CD14-positive monocyte (primary cell): ENCODE data around the gene ADA. TPM values are rescaled to one million over a fixed set of nuclear protein-coding genes. Genes with fewer than 3 reads are reported as not detected.

Source experiments
- DNase-seq, 3 donors: peaks; one replicate each; pipeline ENCODE4 v3.0.0-alpha.2; 2011 to 2022
- H2AFZ ChIP-seq: 2 replicates; pipeline ENCODE4 v1.6.0; 2012; ENCODE audit warnings: mild to moderate bottlenecking, low read depth, low read length, inconsistent platforms; ENCODE audit not compliant: insufficient read depth, poor library complexity, severe bottlenecking
- H3K27ac ChIP-seq, 2 donors: 1 replicate in 1 of 2; 2 replicates in 1 of 2; pipeline ENCODE4 v1.5.1; 2012 to 2013; ENCODE audit warnings: low read length in 2 of 2, control low read depth in 1 of 2, inconsistent platforms in 1 of 2, low read depth in 1 of 2, mild to moderate bottlenecking in 1 of 2
- H3K27me3 ChIP-seq, 2 donors: one replicate each; pipeline versions ENCODE4 v1.6.0 to v1.6.1; 2011 to 2013; ENCODE audit warnings: low read length in 2 of 2; ENCODE audit not compliant: control insufficient read depth in 2 of 2, insufficient read depth in 2 of 2
- H3K36me3 ChIP-seq, 2 donors: replicated peaks in 1 of 2; 1 replicate in 1 of 2; 2 replicates in 1 of 2; pipeline versions ENCODE4 v1.5.1 to v1.6.1; 2012 to 2013; ENCODE audit warnings: low read length in 2 of 2, control low read depth in 1 of 2, inconsistent platforms in 1 of 2, mild to moderate bottlenecking in 1 of 2; ENCODE audit not compliant: insufficient read depth in 2 of 2, control insufficient read depth in 1 of 2
- H3K4me1 ChIP-seq, 2 donors: 1 replicate in 1 of 2; 2 replicates in 1 of 2; pipeline versions ENCODE4 v1.5.1 to v1.6.1; 2012 to 2013; ENCODE audit warnings: low read length in 2 of 2, control low read depth in 1 of 2, inconsistent platforms in 1 of 2, mild to moderate bottlenecking in 1 of 2, moderate library complexity in 1 of 2; ENCODE audit not compliant: insufficient read depth in 2 of 2, control insufficient read depth in 1 of 2
- H3K4me2 ChIP-seq: replicated peaks from 2 replicates; pipeline ENCODE3; 2012; ENCODE audit warnings: low read length, moderate library complexity, mild to moderate bottlenecking; ENCODE audit not compliant: poor library complexity, severe bottlenecking; ENCODE audit errors: extremely low read depth
- H3K4me3 ChIP-seq, 3 experiments: fragments of 200-600 bp in 1 of 3; sonication (generic) in 1 of 3; replicated peaks in 1 of 3; 1 replicate in 2 of 3; 2 replicates in 1 of 3; pipeline ENCODE4 v1.5.1; 2011 to 2013; ENCODE audit warnings: low read length in 3 of 3, mild to moderate bottlenecking in 3 of 3, control low read depth in 2 of 3, low read depth in 2 of 3, inconsistent platforms in 1 of 3, moderate library complexity in 1 of 3
- H3K79me2 ChIP-seq: 2 replicates; pipeline ENCODE4 v1.6.0; 2012; ENCODE audit warnings: mild to moderate bottlenecking, control low read depth, inconsistent platforms, low read length, moderate library complexity; ENCODE audit not compliant: insufficient read depth
- H3K9ac ChIP-seq: 2 replicates; pipeline ENCODE4 v1.6.0; 2017; ENCODE audit warnings: low read length, mild to moderate bottlenecking; ENCODE audit not compliant: insufficient read depth, poor library complexity, severe bottlenecking
- H3K9me3 ChIP-seq, 2 donors: replicated peaks in 1 of 2; 1 replicate in 1 of 2; 2 replicates in 1 of 2; pipeline versions ENCODE4 v1.5.1 to v1.6.1; 2012 to 2013; ENCODE audit warnings: low read length in 2 of 2, control low read depth in 1 of 2; ENCODE audit not compliant: control insufficient read depth in 1 of 2, insufficient read depth in 1 of 2
- H4K20me1 ChIP-seq: 2 replicates; pipeline ENCODE4 v1.6.0; 2012; ENCODE audit warnings: mild to moderate bottlenecking, low read length, control low read depth, moderate library complexity; ENCODE audit not compliant: insufficient read depth
- H3K27ac Mint-ChIP-seq, 7 donors: one replicate each; pipeline ENCODE4 v1.8.0; 2020; ENCODE audit warnings: mild to moderate bottlenecking in 7 of 7, mixed read lengths in 7 of 7, moderate library complexity in 6 of 7, inconsistent platforms in 2 of 7
- H3K27me3 Mint-ChIP-seq, 3 donors: one replicate each; pipeline ENCODE4 v1.8.0; 2021 to 2022; ENCODE audit warnings: low read depth in 3 of 3, mild to moderate bottlenecking in 3 of 3, mixed read lengths in 3 of 3, moderate library complexity in 3 of 3, inconsistent platforms in 1 of 3
- H3K36me3 Mint-ChIP-seq, 2 donors: one replicate each; pipeline ENCODE4 v1.8.0; 2020; ENCODE audit warnings: mixed read lengths in 2 of 2, inconsistent platforms in 1 of 2, mild to moderate bottlenecking in 1 of 2
- H3K4me1 Mint-ChIP-seq: one replicate; pipeline ENCODE4 v1.8.0; 2020; ENCODE audit warnings: mild to moderate bottlenecking, mixed read lengths
- H3K4me3 Mint-ChIP-seq, 2 donors: one replicate each; pipeline ENCODE4 v1.8.0; 2020; ENCODE audit warnings: mild to moderate bottlenecking in 2 of 2, mixed read lengths in 2 of 2, moderate library complexity in 1 of 2
- H3K9me3 Mint-ChIP-seq, 7 donors: one replicate each; pipeline ENCODE4 v1.8.0; 2020 to 2022; ENCODE audit warnings: mixed read lengths in 7 of 7, mild to moderate bottlenecking in 6 of 7, moderate library complexity in 6 of 7, inconsistent platforms in 2 of 7
- CTCF ChIP-seq: fragments of 200-600 bp; IDR thresholded peaks from one replicate; pipeline ENCODE4 v1.8.0; 2022; ENCODE audit warnings: antibody characterized with exemption, mild to moderate bottlenecking
- WGBS: methylation state at CpG from one replicate; pipeline ENCODE4 v1.1.5; 2013; ENCODE audit warnings: missing lambda C conversion rate; ENCODE audit not compliant: insufficient coverage; 5-methylcytosine and 5-hydroxymethylcytosine counted together
- intact Hi-C, 2 donors: fragments of 100-400 bp; cut with micrococcal nuclease; formaldehyde crosslinking; loops; one replicate each; pipeline versions ENCODE4 v1.15.0 to v1.15.1; 2023
- polyA plus RNA-seq, 3 donors: library from polyadenylated mRNA; depleted of rRNA in 1 of 3; unstranded in 2 of 3; stranded (reverse) in 1 of 3; fragments of 300-500 nt in 2 of 3; fragments of >200 nt in 1 of 3; fragmentation: Illumina TruSeq in 2 of 3; gene quantifications; 1 replicate in 2 of 3; 2 replicates in 1 of 3; pipeline ENCODE4 v1.2.3, GENCODE V29; 2012 to 2021

Gene ADA
- polyA plus RNA-seq, 3 donors = 11.1 to 17.2 (median 15.6) TPM

- no peak for TF ChIP-seq CTCF
- peak in 2 of 3 donors; percentile 17 to 23 for DNase-seq
- H3K27me3 ChIP-seq = no peaks in the 10 kb centered on the region
- peak overlapping the region; percentile 46 for H3K4me2 ChIP-seq
- Mint-ChIP-seq H3K36me3 (peaks cover 2 to 4% of the 10 kb centered on the region in 2 donors), H3K27ac (peak overlapping the region; percentile 82 to 91 (median 84)), H3K4me3 (peak overlapping the region; percentile 59 to 81), H3K4me1 (peaks cover 76% of the 10 kb centered on the region), H3K9me3 (no peaks in the 10 kb centered on the region), H3K27me3 (peaks cover 0 to 1% (median 0%) of the 10 kb centered on the region in 3 donors)
- H3K27ac ChIP-seq = peak overlapping the region; percentile 63 to 80
- no peaks in the 10 kb centered on the region for H3K9me3 ChIP-seq
- no peaks in the 10 kb centered on the region for H3K79me2 ChIP-seq
- no peaks in the 10 kb centered on the region for H3K36me3 ChIP-seq
- peak overlapping the region in 1 of 3 experiments; percentile 56 for H3K4me3 ChIP-seq
- intact Hi-C loops = loop anchor here in 1 of 2 donors (10.0 kb wide), 1 partner anchor 53 kb away; no protein-coding TSS in a partner anchor
- peaks cover 59 to 68% of the 10 kb centered on the region in 2 donors for H3K4me1 ChIP-seq
- peak overlapping the region; percentile 64 for H2AFZ ChIP-seq
- WGBS = no CpG with 5 or more reads among the region's 4 CpGs
- H4K20me1 ChIP-seq = no peaks in the 10 kb centered on the region
- H3K9ac ChIP-seq = peak overlapping the region; percentile 30
Observed at GRCh38 chr20:44597930-44598329, 53.6 kb downstream of the ADA start.

- no peak for TF ChIP-seq CTCF
- peak in 1 of 3 donors; percentile 6 for DNase-seq
- Mint-ChIP-seq H3K27ac (peak overlapping the region in 6 of 7 donors; percentile 7 to 89 (median 84)), H3K27me3 (peaks cover 0 to 1% (median 0%) of the 10 kb centered on the region in 3 donors), H3K36me3 (peaks cover 2 to 4% of the 10 kb centered on the region in 2 donors), H3K4me1 (peaks cover 76% of the 10 kb centered on the region), H3K4me3 (no peak overlapping the region), H3K9me3 (no peaks in the 10 kb centered on the region)
- WGBS = no CpG with 5 or more reads among the region's 4 CpGs
- Histone ChIP-seq H3K9me3 (no peaks in the 10 kb centered on the region), H2AFZ (no peak overlapping the region), H3K36me3 (no peaks in the 10 kb centered on the region), H3K79me2 (no peaks in the 10 kb centered on the region), H3K4me3 (peak overlapping the region in 1 of 3 experiments; percentile 56), H4K20me1 (no peaks in the 10 kb centered on the region), H3K27me3 (no peaks in the 10 kb centered on the region), H3K27ac (peak overlapping the region; percentile 63 to 80), H3K4me1 (peaks cover 59 to 68% of the 10 kb centered on the region in 2 donors), H3K9ac (no peak overlapping the region), H3K4me2 (peak overlapping the region; percentile 46)
- intact Hi-C loops = loop anchor here in 1 of 2 donors (10.0 kb wide), 1 partner anchor 53 kb away; no protein-coding TSS in a partner anchor
Observed at GRCh38 chr20:44597516-44597915, 54.0 kb downstream of the ADA start.
